Measurements from ENCODE around the gene SERPINE2. TPM values are rescaled to one million over a fixed set of nuclear protein-coding genes. Genes with fewer than 3 reads are reported as not detected.
A peak's percentile ranks its signal among the peaks of the same experiment; 100 is the strongest.

SERPINE2 gene
- total RNA-seq, 1 experiment from 2014 or later: 87.3 TPM

GRCh38 chr2:224046752-224047151 lies 7.7 kb upstream of the SERPINE2 start:
- no peak for DNase-seq (ENCODE audit: low read depth)

- no peak for DNase-seq (ENCODE audit: low read depth)
These were observed 3.2 kb upstream of the SERPINE2 start for GRCh38 chr2:224042191-224042696.

GRCh38 chr2:224041554-224041953 lies 2.5 kb upstream of the SERPINE2 start:
- DNase-seq (ENCODE audit: low read depth): no peak

GRCh38 chr2:224040753-224041152 lies 1.7 kb upstream of the SERPINE2 start:
- no peak for DNase-seq (ENCODE audit: low read depth)

GRCh38 chr2:224039770-224040440 lies 819 bp upstream of the SERPINE2 start:
- no peak for DNase-seq (ENCODE audit: low read depth)

- no peak for DNase-seq (ENCODE audit: low read depth)
These were observed 331 bp downstream of the SERPINE2 start for GRCh38 chr2:224038830-224039079.

- DNase-seq (ENCODE audit: low read depth): peak; percentile 43
These were observed 847 bp downstream of the SERPINE2 start for GRCh38 chr2:224038049-224038829.

GRCh38 chr2:224036731-224037361 lies 2.2 kb downstream of the SERPINE2 start:
- DNase-seq (ENCODE audit: low read depth): peak; percentile 14

- DNase-seq (ENCODE audit: low read depth): no peak
These were observed 5.1 kb downstream of the SERPINE2 start for GRCh38 chr2:224034017-224034416.

GRCh38 chr2:224033601-224034000 lies 5.5 kb downstream of the SERPINE2 start:
- no peak for DNase-seq (ENCODE audit: low read depth)

GRCh38 chr2:224032283-224032682 lies 6.8 kb downstream of the SERPINE2 start:
- DNase-seq (ENCODE audit: low read depth): no peak

- DNase-seq (ENCODE audit: low read depth): no peak
These were observed 7.6 kb downstream of the SERPINE2 start for GRCh38 chr2:224031358-224031970.

GRCh38 chr2:224030786-224031185 lies 8.3 kb downstream of the SERPINE2 start:
- no peak for DNase-seq (ENCODE audit: low read depth)

- DNase-seq (ENCODE audit: low read depth): no peak
These were observed 9.2 kb downstream of the SERPINE2 start for GRCh38 chr2:224029876-224030275.

- DNase-seq (ENCODE audit: low read depth): no peak
These were observed 11.2 kb downstream of the SERPINE2 start for GRCh38 chr2:224027931-224028330.

- DNase-seq (ENCODE audit: low read depth): no peak
These were observed 12.0 kb downstream of the SERPINE2 start for GRCh38 chr2:224027070-224027469.

GRCh38 chr2:224025874-224026273 lies 13.2 kb downstream of the SERPINE2 start:
- peak; percentile 41 for DNase-seq (ENCODE audit: low read depth)

- no peak for DNase-seq (ENCODE audit: low read depth)
These were observed 14.8 kb downstream of the SERPINE2 start for GRCh38 chr2:224024270-224024669.

- peak; percentile 54 for DNase-seq (ENCODE audit: low read depth)
These were observed 15.9 kb downstream of the SERPINE2 start for GRCh38 chr2:224023188-224023587.

GRCh38 chr2:224022486-224022885 lies 16.6 kb downstream of the SERPINE2 start:
- no peak for DNase-seq (ENCODE audit: low read depth)

- DNase-seq (ENCODE audit: low read depth): no peak
These were observed 18.6 kb downstream of the SERPINE2 start for GRCh38 chr2:224020523-224020922.

GRCh38 chr2:224017957-224018356 lies 21.1 kb downstream of the SERPINE2 start:
- DNase-seq (ENCODE audit: low read depth): no peak

Measured in LHCN-M2 (cell line).